ENCODE measurements around the gene LAMTOR5. TPM values are rescaled to one million over a fixed set of nuclear protein-coding genes. Genes with fewer than 3 reads are reported as not detected.

The LAMTOR5 gene
- total and polyA plus RNA-seq, 2 of the 13 experiments (the other 11 are each of a cell fraction or from before 2014, with no cell fraction given), result 96.7 to 400 TPM

DNA sequence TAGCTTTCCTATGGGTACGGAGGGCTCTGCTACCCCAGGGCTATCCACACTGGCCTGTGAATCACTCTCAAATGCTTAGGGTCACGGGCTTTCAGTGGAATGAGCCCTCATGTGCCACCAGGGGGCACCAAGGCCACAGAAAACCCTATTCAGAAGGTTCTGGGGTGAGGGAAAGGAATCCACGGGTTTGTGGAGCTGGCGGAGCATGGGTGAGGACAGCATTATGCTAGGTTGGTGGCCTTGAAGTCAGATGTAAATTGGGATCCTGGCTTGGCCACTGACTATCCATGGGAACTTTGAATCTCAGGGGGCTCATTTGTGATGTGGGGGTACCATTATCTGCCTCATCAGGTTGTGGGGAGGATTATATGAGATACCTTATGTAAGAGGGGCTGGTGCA, 5.1 kb upstream of the LAMTOR5 start (continued):
- TF ChIP-seq PRDM10 (CRISPR knock-in tag; IDR thresholded peaks at IDR 0.05; ENCODE audit: low read depth) (no peak), MTA3 (CRISPR knock-in tag; IDR thresholded peaks at IDR 0.05) (no peak), ZNF691 (CRISPR knock-in tag; IDR thresholded peaks at IDR 0.05; ENCODE audit: borderline replicate concordance, low read depth) (peak; percentile 36; the same call in 1 of the 2 replicates), HINFP (CRISPR knock-in tag; IDR thresholded peaks at IDR 0.05; ENCODE audit: low read depth) (no peak), ZNF572 (CRISPR knock-in tag; IDR thresholded peaks at IDR 0.05) (no peak), ZBTB42 (CRISPR knock-in tag; IDR thresholded peaks at IDR 0.05) (no peak), ZFP91 (CRISPR knock-in tag; IDR thresholded peaks at IDR 0.05; ENCODE audit: borderline replicate concordance) (no peak), RAD21 (CRISPR knock-in tag; IDR thresholded peaks at IDR 0.05) (peak; percentile 71), KDM2A (CRISPR knock-in tag; IDR thresholded peaks at IDR 0.05; ENCODE audit: borderline replicate concordance, low read depth) (0 out of 2 replicates have a peak, but pooled peaks have one; percentile 44), SOX6 (IDR thresholded peaks at IDR 0.05) (no peak), SOX6 (CRISPR knock-in tag; IDR thresholded peaks at IDR 0.05) (peak; percentile 7; the same call in 1 of the 2 replicates), BHLHE40 (IDR thresholded peaks at IDR 0.05; ENCODE audit: low read length) (0 out of 2 replicates have a peak, but pooled peaks have one; percentile 35), RARG (CRISPR knock-in tag; IDR thresholded peaks at IDR 0.05; ENCODE audit: low read depth) (no peak), GTF3A (CRISPR knock-in tag; conservative IDR thresholded peaks at IDR 0.05) (no peak), SMC3 (IDR thresholded peaks at IDR 0.05; ENCODE audit: low read length) (peak; percentile 95), ZKSCAN5 (CRISPR knock-in tag; IDR thresholded peaks at IDR 0.05) (no peak)
- TF ChIP-seq, protein P1, sequence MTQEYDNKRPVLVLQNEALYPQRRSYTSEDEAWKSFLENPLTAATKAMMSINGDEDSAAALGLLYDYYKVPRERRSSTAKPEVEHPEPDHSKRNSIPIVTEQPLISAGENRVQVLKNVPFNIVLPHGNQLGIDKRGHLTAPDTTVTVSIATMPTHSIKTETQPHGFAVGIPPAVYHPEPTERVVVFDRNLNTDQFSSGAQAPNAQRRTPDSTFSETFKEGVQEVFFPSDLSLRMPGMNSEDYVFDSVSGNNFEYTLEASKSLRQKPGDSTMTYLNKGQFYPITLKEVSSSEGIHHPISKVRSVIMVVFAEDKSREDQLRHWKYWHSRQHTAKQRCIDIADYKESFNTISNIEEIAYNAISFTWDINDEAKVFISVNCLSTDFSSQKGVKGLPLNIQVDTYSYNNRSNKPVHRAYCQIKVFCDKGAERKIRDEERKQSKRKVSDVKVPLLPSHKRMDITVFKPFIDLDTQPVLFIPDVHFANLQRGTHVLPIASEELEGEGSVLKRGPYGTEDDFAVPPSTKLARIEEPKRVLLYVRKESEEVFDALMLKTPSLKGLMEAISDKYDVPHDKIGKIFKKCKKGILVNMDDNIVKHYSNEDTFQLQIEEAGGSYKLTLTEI (CRISPR knock-in tag; conservative IDR thresholded peaks at IDR 0.05), result no peak

Measured in HepG2 (cell line).